NCI-H146 treated with DMSO at 0.1 percent for 48 hours (cell line): Measurements from ENCODE around the gene ARRB1.
A peak's percentile ranks its signal among the peaks of the same experiment; 100 is the strongest.
"Not testable (repeated sequence)": the region's sequence is repeated elsewhere in the genome, so short reads cannot be mapped to it uniquely, and the experiment has no call there.

Experiments
- DNase-seq: peaks from one replicate; lab custom pipeline; 2025; ENCODE audit not compliant: unreplicated experiment; lab: John Stamatoyannopoulos, UW

The ARRB1 gene

GRCh38 chr11:75351541-75351790 is at the start of gene ARRB1:
Gene ARRB1, minus strand, starts transcription at chr11:75351661. Its CDS starts 54 bp downstream, at chr11:75351607.
- no peak for DNase-seq

DNA sequence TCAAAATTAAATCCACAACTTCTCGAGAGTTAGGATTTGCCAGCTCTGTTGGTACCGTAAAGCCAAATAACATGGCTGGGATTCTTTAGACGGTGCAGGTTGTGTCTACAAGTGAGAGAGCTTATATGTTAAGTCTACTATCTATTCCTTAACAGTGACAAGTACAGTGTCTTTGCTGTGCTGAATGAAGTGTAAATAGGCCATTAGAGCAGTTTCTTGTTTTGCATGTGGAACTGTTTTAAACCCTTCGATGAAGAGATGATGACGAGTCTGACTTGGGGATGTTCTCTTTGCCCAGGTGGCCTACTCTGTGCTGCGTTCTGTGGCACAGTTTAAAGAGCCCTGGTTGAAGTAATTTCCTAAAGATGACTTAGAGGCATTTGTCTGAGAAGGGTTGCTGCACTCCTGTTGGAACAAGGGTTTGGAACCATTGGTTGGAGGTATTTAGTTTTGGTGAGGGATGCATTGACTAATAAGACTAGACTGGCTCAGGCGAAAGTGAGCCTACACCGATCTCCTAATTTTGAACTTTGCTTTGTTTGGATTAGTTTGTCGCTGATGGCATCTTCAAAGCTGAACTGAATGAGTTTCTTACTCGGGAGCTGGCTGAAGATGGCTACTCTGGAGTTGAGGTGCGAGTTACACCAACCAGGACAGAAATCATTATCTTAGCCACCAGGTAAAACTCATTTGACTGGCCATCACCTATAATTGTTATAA is 48.8 kb upstream of the ARRB1 start:
- DNase-seq, result no peak

- DNase-seq, result peak; percentile 86
Observed at GRCh38 chr11:75399344-75400145, 48.1 kb upstream of the ARRB1 start, which contains the start of gene RPS3. Gene RPS3, plus strand, starts transcription at chr11:75399518. Its CDS starts 30 bp downstream, at chr11:75399548.

- no peak for DNase-seq
Observed at GRCh38 chr11:75398906-75399305, 47.4 kb upstream of the ARRB1 start.

DNA sequence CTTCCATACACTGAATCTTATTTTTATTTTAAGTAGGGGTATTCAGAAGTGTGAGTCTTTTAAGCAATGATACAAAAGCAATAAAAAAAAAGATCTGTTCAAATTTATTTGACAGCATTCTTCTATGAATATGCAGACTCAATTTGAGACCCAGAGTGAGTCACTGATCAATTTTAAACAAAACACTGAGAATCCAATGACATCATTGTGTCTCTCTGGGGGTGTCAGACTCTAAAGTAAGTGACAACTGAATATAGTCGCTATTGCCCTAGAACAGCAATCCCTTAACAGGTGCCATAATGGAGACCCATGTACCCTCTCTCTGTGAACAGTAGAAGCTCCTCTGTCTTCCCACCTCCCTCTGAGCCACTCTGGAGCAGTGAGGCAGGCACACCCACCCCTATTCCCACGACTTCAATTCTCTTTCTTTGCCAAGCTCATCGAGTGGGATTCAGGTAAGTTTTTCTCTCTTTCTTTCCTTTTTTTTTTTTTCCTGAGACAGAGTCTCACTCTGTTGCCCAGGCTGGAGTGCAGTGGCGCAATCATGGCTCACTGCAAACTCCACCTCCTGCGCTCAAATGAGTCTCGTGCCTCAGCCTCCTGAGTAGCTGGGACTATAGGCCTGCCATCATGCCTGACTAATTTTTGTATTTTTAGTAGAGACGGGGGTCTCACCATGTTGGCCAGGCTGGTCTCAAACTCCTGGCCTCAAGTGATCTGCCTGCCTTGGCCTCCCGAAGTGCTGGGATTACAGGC is 42.8 kb upstream of the ARRB1 start:
- no peak for DNase-seq

- DNase-seq, result no peak
Observed at GRCh38 chr11:75389925-75390324, 38.5 kb upstream of the ARRB1 start.

DNA sequence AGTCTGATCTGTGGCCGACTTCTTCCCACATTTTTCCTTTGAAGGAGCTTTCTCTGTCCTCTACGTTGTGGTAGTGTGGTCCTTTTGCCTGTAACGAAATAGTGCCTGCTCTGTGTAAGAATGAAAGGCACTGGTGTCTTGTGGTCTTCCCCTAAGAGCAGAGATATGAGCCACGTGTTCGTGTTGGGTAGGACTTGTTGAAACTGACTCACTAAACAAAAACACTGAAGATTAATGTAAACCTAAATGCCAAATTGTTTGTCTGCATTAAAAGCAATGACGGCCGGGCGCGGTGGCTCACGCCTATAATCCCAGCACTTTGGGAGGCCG is 37.8 kb upstream of the ARRB1 start:
- no peak for DNase-seq

DNA sequence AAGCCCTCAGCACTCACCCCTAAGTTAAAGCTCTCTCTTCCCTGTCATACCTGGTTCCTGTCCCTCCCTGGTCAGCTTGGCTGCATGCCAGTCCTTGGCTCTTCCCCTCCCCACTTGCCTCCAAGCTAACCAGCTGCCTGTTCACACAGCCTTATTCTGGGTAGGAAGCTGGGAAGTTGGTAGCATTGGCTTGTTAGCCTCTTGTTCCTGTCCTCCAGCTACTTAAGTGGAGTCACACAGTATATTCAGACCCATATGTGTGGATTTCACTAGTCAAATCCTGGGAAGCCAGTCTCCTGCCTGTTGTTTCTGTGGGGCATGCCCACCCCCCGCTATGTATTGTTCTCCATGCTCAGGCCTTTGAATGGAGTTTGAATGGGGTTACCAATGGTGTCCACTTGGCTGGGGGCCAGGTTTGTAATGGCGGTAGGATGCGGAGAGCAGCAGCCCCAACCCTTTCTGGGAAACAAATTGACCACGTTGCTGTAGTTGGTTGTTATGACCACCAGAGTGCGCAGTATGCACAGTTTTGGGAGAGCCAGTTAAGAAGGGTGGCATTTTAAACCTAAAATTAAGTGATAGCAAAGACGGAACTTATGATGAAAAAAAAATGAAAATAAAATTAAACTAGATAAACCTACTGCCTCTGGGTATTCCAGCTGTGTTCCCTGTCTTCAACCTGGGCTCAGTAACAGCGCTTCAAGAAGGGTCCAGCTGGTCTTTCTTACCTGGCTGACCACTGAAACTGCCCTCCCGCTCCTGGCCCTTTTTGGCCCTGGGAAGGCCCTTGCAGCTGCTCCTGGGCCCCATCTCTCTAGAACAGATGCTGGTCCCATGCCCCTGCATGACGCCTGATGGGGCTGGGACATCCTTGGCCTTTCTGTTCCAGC is 37.2 kb upstream of the ARRB1 start:
- DNase-seq, result peak; percentile 91

DNA sequence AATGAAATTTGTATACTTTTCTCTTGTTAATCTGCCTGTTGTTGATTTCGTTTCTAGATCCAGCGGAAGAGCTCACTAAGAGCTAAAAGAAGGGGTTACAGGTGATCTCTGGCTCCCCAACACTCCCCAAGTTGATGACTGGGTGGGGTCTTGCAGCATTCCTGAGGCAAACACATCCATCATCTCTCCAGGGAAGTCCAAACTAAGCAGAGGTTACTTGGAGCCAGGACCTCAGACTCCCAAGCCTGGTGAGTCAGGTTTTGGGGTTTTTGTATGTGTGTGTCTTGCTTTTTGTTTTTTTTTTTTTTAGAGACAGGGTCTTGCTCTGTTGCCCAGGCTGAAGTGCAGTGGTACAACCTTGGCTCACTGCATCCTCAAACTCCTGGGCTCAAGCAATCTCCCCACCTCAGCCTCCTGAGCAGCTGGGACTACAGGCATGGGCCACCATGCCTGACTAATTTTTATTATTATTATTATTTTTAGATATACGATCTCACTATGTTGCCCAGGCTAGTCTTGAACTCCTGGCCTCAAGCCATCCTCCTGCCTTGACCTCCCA is 36.4 kb upstream of the ARRB1 start:
- DNase-seq, result no peak

DNA sequence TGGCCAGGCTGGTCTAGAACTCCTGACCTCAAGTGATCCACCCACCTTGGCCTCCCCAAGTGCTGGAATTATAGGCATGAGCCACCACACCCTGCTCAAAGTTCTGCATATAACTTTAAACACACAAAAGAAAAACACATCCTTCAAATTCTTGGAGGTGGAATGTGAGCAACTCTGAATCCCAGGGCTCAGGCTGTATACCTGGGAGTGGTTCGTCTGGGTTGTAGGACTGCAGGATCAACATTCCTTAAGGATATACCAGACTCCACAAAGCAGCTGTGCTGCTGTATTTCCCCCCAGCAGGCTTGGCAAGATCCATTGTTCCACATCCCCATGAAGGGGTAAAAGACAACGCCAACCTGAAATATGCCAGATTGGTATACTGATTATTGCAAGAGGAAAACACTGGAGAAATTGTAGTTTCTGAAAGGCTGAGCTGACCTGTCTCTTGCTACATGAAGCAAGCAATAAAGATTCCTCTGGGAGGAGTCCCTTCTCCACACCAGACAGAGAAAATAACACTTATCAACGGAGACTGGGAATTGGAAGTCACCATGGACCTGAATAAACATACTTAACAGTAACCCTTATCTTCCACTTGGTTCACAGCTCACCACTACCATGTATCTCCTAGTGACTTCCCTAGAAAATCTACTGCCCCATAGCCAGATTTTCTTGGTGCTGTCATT is 35.6 kb upstream of the ARRB1 start:
- no peak for DNase-seq

GRCh38 chr11:75384438-75385080 is 33.1 kb upstream of the ARRB1 start:
- DNase-seq, result peak; percentile 27

DNA sequence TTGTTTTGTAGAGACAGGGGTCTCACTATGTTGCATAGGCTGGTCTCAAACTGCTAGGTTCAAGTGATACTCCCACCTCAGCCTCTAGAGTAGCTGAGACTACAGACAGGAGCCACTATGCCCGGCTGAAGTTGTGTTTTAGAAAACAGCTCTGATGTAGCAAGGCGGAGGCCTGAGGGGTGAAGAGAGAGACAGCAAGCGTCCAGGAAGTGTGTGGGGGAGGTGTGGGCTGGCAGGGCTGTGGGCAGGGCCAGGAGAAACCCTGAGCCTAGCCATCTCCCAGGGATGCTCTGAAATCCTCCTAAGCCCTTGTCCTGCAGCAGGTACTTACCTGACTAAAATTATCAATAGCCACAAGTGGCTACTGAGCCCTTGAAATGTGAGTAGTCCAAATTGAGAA is 31.8 kb upstream of the ARRB1 start:
- no peak for DNase-seq

DNA sequence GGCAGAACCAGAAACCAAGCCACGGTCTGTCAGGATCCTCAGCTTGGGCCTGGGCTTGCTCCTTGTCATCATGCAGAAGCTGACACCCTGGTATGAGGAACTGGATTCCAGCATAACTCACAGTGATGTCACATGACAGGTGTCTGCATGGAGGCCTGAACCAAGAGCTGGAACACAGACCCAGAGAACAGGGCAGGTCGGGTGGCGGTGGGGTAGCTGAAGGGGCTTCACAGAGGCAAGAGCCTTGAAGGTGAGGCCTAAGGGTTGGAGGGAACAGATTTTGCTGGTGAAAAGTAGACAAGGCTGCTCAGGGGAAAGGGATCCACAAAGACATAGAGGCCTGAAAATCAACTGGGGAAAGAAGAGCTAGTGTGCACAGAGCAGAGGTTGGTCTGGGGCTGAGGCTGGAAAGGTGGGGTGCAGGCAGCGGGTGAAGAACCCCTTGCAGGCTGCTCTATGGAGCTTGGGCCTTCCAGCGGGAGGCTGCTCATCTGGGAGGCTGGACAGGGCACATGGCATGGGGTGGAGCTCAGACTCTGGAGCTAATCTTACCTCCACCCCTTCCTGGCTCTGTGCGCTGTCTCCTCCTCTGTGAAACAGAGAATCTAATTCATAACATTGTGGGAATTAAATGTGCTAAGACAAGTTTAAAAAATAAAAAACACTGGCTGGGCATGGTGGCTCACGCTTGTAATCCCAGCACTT is 29.4 kb upstream of the ARRB1 start:
- no peak for DNase-seq

DNA sequence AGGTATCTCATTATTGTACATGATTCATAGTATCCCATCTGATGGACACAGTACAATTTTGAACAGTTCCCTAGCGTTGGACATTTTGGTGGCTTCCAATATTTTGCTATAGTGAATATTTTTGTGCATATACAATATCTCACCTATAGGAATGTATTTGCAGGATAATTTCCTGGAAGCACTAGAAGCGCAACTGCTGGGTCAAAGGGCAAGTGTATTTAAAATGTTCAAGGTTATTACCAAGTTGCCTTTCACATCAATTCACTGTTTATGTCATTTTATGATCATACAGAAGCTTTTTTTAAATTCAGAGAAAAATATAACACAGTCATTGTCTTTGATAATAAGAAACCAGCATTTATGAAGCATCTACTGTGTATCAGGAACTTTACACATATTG is 28.8 kb upstream of the ARRB1 start:
- no peak for DNase-seq

DNA sequence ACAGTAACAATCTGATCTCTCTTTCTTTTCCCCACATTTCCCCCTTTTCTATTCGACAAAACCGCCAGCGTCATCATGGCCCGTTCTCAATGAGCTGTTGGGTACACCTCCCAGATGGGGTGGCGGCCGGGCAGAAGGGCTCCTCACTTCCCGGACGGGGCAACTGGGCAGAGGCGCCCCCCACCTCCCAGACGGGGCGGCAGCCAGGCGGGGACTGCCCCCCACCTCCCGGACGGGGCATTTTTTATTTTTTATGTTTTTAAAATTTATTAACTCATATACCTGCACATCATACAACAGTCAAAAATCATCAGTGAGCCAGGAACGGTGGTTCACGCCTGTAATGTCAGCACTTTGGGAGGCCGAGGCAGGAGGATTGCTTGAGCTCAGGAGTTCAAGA is 27.3 kb upstream of the ARRB1 start:
- DNase-seq, result not testable (repeated sequence)

DNA sequence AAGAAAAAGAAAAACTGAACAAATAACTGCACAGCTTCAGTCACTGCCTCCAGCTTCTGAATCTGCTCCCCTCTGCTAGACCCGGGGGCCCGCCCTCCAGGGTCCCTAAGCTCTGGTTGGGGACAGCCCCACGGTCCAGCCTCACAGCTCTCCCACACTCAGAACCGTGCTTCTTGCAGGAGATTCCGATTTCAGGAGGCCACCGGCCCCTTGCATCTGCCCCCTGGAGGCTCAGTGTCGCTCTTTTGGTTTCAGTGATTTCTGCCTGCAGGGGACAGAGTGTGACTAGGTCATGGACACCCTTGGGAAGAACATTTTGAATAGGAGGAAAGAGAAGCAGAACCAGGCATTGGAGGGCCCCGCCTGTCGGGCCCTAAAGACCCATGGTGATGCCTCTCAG is 24.7 kb upstream of the ARRB1 start:
- DNase-seq, result no peak

GRCh38 chr11:75375626-75376025 is 24.2 kb upstream of the ARRB1 start:
- DNase-seq, result no peak

DNA sequence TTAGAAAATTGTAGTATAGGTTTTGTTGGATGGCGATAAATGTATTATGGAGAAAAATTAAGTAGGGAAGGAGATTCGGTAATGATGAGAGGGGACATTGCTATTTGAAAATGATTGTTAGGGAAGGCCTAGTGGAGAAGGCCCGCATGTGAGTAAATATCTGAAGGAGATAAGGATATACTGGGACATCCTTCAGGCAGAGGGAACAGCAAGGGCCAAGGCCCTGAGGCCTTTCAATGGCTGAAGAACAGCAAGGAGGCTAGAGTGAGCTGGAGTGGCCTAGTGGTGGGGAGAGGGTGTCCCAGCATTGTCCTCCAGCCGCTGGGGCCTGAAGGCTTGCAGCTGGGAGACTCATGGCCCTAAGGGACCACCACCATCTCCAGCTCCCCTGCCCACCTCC is 23.2 kb upstream of the ARRB1 start:
- no peak for DNase-seq

DNA sequence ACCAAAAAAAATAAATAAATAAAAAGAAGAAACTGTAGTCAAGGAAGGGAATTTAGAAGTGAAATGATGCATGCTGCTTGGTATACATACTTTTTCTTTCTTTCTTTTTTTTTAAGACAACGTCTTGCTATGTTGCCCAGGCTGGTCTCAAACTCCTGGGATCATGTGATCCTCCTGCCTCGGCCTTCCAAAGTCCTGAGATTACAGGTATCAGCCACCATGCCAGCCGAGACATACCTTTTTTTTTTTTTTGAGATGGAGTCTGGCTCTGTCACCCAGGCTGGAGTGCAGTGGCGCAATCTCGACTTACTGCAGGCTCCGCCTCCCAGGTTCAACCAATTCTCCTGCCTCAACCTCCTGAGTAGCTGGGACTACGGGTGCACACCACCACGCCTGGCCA is 21.7 kb upstream of the ARRB1 start:
- no peak for DNase-seq
